Measurements from ENCODE around the gene NAP1L5.

The NAP1L5 gene

DNA sequence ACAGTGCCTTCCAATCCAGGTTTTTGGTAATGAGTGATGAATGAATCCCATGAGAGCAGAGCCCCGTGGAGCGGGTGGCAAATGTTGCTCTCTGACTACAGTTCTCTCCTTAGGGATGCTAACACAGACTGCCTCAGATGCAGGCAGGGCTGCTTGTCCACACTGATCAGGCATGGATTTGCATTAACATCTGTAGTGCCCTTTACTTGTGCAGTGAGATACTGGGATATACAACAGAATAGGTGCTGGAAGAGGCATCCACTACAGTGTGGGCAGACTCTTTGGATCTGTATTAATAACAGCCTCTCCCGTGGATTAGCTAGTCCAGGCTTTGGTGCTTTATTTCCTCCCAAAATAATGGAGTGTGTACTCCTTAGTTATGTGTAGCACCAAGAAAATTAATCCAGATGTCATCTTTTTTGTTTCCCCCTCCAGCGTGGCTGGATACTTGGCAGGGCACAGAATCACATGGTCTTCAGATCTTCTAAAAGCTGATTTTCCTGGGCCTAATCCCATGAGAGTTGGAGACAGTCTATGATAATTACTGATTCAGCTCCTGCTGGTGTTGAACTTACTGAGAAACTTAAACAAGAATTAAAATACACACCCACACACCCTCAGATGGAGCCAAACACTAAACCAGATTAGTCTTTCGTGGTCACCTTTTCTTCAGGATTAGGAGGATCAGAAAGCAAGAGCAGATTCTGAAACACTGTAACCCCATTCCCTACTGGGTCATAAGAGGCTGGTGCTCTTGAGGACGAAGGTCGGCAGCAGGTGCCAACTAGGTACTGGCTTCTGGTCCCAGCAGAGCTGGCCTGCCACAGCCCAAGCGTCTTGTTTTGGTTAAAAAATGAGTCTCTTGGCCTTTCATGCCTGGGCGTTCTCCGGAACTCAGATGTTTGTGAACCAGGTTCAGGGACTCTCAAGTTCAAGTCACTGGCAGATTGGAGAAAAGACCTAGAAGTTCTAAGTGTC is 23.1 kb upstream of the NAP1L5 start:
- DNase-seq: no peak

- DNase-seq: no peak
These were observed 21.8 kb upstream of the NAP1L5 start for GRCh38 chr4:88719381-88719780.

GRCh38 chr4:88718098-88718497 is 20.5 kb upstream of the NAP1L5 start:
- DNase-seq: no peak

GRCh38 chr4:88713782-88714181 is 16.2 kb upstream of the NAP1L5 start:
- no peak for DNase-seq

- no peak for DNase-seq
These were observed 12.4 kb upstream of the NAP1L5 start for GRCh38 chr4:88709989-88710388.

DNA sequence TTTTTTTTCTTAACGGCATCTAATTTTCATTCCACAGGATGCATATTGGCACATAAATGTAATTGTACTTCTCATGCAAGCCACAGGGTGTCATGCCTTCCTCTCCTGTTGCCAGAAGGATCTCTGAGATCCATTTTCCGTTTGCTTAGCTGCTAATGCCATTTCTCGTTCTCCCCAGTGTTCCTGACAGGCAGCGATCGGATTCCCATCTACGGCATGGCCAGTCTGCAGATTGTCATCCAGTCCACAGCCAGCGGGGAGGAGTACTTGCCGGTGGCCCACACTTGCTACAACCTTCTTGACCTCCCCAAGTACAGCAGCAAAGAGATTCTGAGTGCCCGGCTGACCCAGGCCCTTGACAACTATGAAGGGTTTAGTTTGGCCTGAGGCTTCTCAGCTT is 8.9 kb upstream of the NAP1L5 start:
- DNase-seq: no peak

- DNase-seq: no peak
These were observed 8.3 kb upstream of the NAP1L5 start for GRCh38 chr4:88705805-88706492.

GRCh38 chr4:88705223-88705622 is 7.6 kb upstream of the NAP1L5 start:
- DNase-seq: no peak

GRCh38 chr4:88702782-88703181 is 5.2 kb upstream of the NAP1L5 start:
- DNase-seq: no peak

DNA sequence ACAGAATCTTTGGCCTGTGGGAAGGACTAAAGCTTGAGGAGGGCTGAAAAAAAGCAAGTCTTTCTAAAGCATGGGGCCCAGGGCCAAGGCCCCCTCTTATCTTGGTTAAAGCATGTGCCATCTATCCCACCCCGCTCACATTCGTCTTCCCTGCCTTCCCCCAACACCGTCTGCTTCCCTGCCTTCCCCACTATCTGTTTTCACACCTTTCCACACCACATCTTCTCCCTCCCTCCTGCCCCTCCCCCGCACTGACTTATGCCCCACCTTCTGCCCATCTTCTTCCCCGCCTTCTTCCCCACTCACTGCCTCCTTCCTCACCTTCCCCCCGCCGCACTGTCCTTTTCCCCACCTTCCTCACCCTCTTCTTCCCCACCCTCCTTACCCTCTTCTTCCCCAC is 890 bp upstream of the NAP1L5 start:
- DNase-seq: no peak

- DNase-seq: no peak
These were observed 488 bp downstream of the NAP1L5 start for GRCh38 chr4:88697141-88697540.

- DNase-seq: no peak
These were observed 999 bp downstream of the NAP1L5 start for GRCh38 chr4:88696630-88697029.

DNA sequence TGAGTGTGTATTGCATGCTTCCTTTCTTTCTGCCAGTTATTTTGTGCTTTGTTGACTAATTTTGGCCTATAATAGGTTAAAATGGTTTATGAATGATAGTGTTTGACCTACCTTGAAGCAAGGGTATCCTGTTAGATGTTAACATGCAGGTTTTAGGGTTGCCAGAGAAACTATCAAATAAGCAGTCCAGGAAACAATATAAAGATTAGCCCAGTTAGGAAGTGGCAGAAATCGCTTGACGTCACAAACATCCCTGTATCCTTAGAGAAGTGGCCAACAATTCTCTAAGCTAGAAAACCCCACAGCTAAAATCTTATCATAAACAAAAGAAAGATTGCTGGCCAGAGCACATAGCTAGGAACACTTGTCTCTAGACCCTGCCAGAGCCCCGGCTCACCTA is 3.8 kb downstream of the NAP1L5 start:
- no peak for DNase-seq

DNA sequence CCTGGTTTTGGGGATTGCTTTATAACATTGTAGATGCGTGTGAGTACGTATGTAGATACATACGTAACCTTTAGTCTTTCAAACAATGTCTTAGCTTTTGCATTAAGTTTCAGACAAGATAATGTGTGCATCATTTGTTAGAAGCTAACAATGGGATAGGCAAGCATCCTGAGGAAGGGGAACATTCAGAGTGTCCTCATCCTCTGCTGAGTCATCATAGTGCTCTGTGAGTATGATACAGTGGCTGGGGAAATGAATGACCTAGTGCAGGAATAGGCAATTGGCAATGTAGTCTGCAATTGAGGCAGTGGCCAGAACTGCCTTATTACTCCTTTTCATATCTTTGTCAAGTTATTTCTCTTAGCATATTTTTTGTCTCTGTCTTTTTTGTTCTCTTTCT is 7.3 kb downstream of the NAP1L5 start:
- no peak for DNase-seq

GRCh38 chr4:88681209-88681608 is 16.4 kb downstream of the NAP1L5 start:
- DNase-seq: no peak

- no peak for DNase-seq
These were observed 22.1 kb downstream of the NAP1L5 start for GRCh38 chr4:88675543-88675942.

DNA sequence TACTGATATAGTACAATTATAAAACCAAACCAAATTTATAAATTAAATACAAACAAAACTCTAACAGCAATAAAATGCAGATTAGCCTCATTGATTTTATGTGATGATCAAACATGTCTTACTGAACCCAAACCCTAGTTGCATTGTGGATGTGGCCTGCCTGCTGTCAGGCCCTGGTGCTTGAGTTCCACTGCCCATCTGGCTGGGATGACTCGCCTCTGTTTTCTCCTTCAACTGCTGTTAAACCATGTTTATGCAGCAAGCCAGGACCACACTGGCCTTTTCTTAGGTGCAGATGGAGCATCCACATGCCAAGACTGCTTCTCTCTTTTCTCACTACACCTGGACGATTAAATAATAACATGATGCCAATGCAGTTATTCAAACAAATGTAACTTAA is 22.6 kb downstream of the NAP1L5 start:
- no peak for DNase-seq

DNA sequence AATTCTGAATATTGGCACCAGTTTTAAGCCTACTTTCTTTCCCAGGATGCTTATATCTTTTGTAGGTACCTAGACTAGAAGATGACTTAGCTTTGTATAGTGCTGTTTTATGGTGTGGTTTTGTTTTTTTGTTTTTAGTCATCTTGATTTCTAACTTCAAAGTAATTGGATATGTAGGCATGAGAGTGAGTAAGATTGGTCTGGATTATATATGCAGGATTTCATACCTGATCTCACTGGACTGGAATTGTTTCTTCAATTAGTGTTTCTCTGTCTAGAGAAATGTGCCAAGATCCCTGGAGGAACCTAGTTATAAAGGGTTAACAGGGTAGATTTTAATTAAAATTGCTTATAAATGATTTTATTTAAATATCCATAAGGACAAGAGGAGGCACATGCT is 23.1 kb downstream of the NAP1L5 start:
- DNase-seq: no peak

GRCh38 chr4:88673886-88674285 is 23.7 kb downstream of the NAP1L5 start:
- DNase-seq: no peak

- no peak for DNase-seq
These were observed 24.6 kb downstream of the NAP1L5 start for GRCh38 chr4:88672987-88673386.

DNA sequence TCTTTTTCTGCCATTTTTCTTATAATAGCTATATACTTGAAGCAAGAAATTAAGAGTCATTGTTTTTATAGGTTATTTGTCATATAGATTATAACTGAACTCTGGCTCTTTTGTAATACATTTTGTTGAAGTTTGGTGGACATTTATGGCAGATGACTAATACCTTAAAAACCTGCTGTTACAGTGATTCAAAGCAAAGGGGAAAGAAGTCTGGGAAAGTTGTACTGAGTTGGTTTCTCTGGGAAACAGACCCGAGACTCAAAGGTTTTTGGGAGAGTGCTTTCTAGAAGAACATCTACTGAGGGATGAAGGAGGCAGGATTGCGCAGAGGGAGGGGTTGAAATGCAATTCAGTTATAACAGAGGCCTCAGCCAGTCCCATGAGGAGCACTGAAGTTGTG is 35.9 kb downstream of the NAP1L5 start:
- no peak for DNase-seq

- no peak for DNase-seq
These were observed 37.0 kb downstream of the NAP1L5 start for GRCh38 chr4:88660446-88661294.

DNA sequence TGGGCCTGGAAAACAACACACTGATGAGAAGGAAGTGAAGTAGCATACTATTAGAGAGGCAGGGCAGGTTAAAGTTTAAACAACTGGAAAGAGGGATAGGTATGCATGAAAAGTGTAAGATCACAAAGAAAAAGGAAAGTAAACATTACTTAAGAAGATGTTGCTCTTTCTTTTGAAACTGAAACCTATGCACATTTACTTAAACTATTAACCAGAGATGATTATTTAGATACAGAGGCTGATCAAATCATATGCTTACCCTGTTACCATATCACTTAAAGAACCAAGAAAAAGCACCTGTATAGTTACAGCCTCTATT is 37.8 kb downstream of the NAP1L5 start:
- no peak for DNase-seq

Measured in activated naive CD4-positive, alpha-beta T cell (primary cell).